CD14-positive monocyte (primary cell): Measurements from ENCODE around the gene CACHD1. TPM values are rescaled to one million over a fixed set of nuclear protein-coding genes. Genes with fewer than 3 reads are reported as not detected.

Experiments
- DNase-seq, 3 donors: peaks; one replicate each; pipeline ENCODE4 v3.0.0-alpha.2; 2011 to 2022
- H2AFZ ChIP-seq: 2 replicates; pipeline ENCODE4 v1.6.0; 2012; ENCODE audit warnings: mild to moderate bottlenecking, low read depth, low read length, inconsistent platforms; ENCODE audit not compliant: insufficient read depth, poor library complexity, severe bottlenecking
- H3K27ac ChIP-seq, 2 donors: 1 replicate in 1 of 2; 2 replicates in 1 of 2; pipeline ENCODE4 v1.5.1; 2012 to 2013; ENCODE audit warnings: low read length in 2 of 2, control low read depth in 1 of 2, inconsistent platforms in 1 of 2, low read depth in 1 of 2, mild to moderate bottlenecking in 1 of 2
- H3K27me3 ChIP-seq, 2 donors: one replicate each; pipeline versions ENCODE4 v1.6.0 to v1.6.1; 2011 to 2013; ENCODE audit warnings: low read length in 2 of 2; ENCODE audit not compliant: control insufficient read depth in 2 of 2, insufficient read depth in 2 of 2
- H3K36me3 ChIP-seq, 2 donors: replicated peaks in 1 of 2; 1 replicate in 1 of 2; 2 replicates in 1 of 2; pipeline versions ENCODE4 v1.5.1 to v1.6.1; 2012 to 2013; ENCODE audit warnings: low read length in 2 of 2, control low read depth in 1 of 2, inconsistent platforms in 1 of 2, mild to moderate bottlenecking in 1 of 2; ENCODE audit not compliant: insufficient read depth in 2 of 2, control insufficient read depth in 1 of 2
- H3K4me1 ChIP-seq, 2 donors: 1 replicate in 1 of 2; 2 replicates in 1 of 2; pipeline versions ENCODE4 v1.5.1 to v1.6.1; 2012 to 2013; ENCODE audit warnings: low read length in 2 of 2, control low read depth in 1 of 2, inconsistent platforms in 1 of 2, mild to moderate bottlenecking in 1 of 2, moderate library complexity in 1 of 2; ENCODE audit not compliant: insufficient read depth in 2 of 2, control insufficient read depth in 1 of 2
- H3K4me2 ChIP-seq: replicated peaks from 2 replicates; pipeline ENCODE3; 2012; ENCODE audit warnings: low read length, moderate library complexity, mild to moderate bottlenecking; ENCODE audit not compliant: poor library complexity, severe bottlenecking; ENCODE audit errors: extremely low read depth
- H3K4me3 ChIP-seq, 3 experiments: fragments of 200-600 bp in 1 of 3; sonication (generic) in 1 of 3; replicated peaks in 1 of 3; 1 replicate in 2 of 3; 2 replicates in 1 of 3; pipeline ENCODE4 v1.5.1; 2011 to 2013; ENCODE audit warnings: low read length in 3 of 3, mild to moderate bottlenecking in 3 of 3, control low read depth in 2 of 3, low read depth in 2 of 3, inconsistent platforms in 1 of 3, moderate library complexity in 1 of 3
- H3K79me2 ChIP-seq: 2 replicates; pipeline ENCODE4 v1.6.0; 2012; ENCODE audit warnings: mild to moderate bottlenecking, control low read depth, inconsistent platforms, low read length, moderate library complexity; ENCODE audit not compliant: insufficient read depth
- H3K9ac ChIP-seq: 2 replicates; pipeline ENCODE4 v1.6.0; 2017; ENCODE audit warnings: low read length, mild to moderate bottlenecking; ENCODE audit not compliant: insufficient read depth, poor library complexity, severe bottlenecking
- H3K9me3 ChIP-seq, 2 donors: replicated peaks in 1 of 2; 1 replicate in 1 of 2; 2 replicates in 1 of 2; pipeline versions ENCODE4 v1.5.1 to v1.6.1; 2012 to 2013; ENCODE audit warnings: low read length in 2 of 2, control low read depth in 1 of 2; ENCODE audit not compliant: control insufficient read depth in 1 of 2, insufficient read depth in 1 of 2
- H4K20me1 ChIP-seq: 2 replicates; pipeline ENCODE4 v1.6.0; 2012; ENCODE audit warnings: mild to moderate bottlenecking, low read length, control low read depth, moderate library complexity; ENCODE audit not compliant: insufficient read depth
- H3K27ac Mint-ChIP-seq, 7 donors: one replicate each; pipeline ENCODE4 v1.8.0; 2020; ENCODE audit warnings: mild to moderate bottlenecking in 7 of 7, mixed read lengths in 7 of 7, moderate library complexity in 6 of 7, inconsistent platforms in 2 of 7
- H3K27me3 Mint-ChIP-seq, 3 donors: one replicate each; pipeline ENCODE4 v1.8.0; 2021 to 2022; ENCODE audit warnings: low read depth in 3 of 3, mild to moderate bottlenecking in 3 of 3, mixed read lengths in 3 of 3, moderate library complexity in 3 of 3, inconsistent platforms in 1 of 3
- H3K36me3 Mint-ChIP-seq, 2 donors: one replicate each; pipeline ENCODE4 v1.8.0; 2020; ENCODE audit warnings: mixed read lengths in 2 of 2, inconsistent platforms in 1 of 2, mild to moderate bottlenecking in 1 of 2
- H3K4me1 Mint-ChIP-seq: one replicate; pipeline ENCODE4 v1.8.0; 2020; ENCODE audit warnings: mild to moderate bottlenecking, mixed read lengths
- H3K4me3 Mint-ChIP-seq, 2 donors: one replicate each; pipeline ENCODE4 v1.8.0; 2020; ENCODE audit warnings: mild to moderate bottlenecking in 2 of 2, mixed read lengths in 2 of 2, moderate library complexity in 1 of 2
- H3K9me3 Mint-ChIP-seq, 7 donors: one replicate each; pipeline ENCODE4 v1.8.0; 2020 to 2022; ENCODE audit warnings: mixed read lengths in 7 of 7, mild to moderate bottlenecking in 6 of 7, moderate library complexity in 6 of 7, inconsistent platforms in 2 of 7
- WGBS: methylation state at CpG from one replicate; pipeline ENCODE4 v1.1.5; 2013; ENCODE audit warnings: missing lambda C conversion rate; ENCODE audit not compliant: insufficient coverage; 5-methylcytosine and 5-hydroxymethylcytosine counted together
- intact Hi-C, 2 donors: fragments of 100-400 bp; cut with micrococcal nuclease; formaldehyde crosslinking; loops; one replicate each; pipeline versions ENCODE4 v1.15.0 to v1.15.1; 2023
- polyA plus RNA-seq, 3 donors: library from polyadenylated mRNA; depleted of rRNA in 1 of 3; unstranded in 2 of 3; stranded (reverse) in 1 of 3; fragments of 300-500 nt in 2 of 3; fragments of >200 nt in 1 of 3; fragmentation: Illumina TruSeq in 2 of 3; gene quantifications; 1 replicate in 2 of 3; 2 replicates in 1 of 3; pipeline ENCODE4 v1.2.3, GENCODE V29; 2012 to 2021
- TF ChIP-seq, protein P1 (sequence below): fragments of 200-600 bp; IDR thresholded peaks from one replicate; pipeline ENCODE4 v1.8.0; 2022; ENCODE audit warnings: antibody characterized with exemption, mild to moderate bottlenecking

Gene CACHD1
- polyA plus RNA-seq, 3 donors = 0.12 TPM; not detected in 2

DNA sequence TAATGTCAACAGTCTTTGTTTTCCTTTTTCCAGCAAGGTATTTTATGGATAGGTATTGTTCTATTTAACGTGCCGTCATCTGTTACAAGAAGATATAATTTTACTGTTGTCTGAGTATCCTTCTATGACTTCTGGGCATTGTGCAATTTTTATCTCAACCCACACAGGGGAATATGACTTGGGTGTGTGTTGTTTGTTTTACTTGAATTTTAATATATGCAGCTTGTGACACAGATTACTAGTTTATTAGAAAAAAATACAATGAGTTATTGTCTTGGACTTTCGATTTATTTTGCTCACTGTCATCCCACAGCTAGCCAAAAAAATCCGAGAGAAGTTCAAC lies 111.9 kb downstream of the CACHD1 start:
- TF ChIP-seq, protein P1, sequence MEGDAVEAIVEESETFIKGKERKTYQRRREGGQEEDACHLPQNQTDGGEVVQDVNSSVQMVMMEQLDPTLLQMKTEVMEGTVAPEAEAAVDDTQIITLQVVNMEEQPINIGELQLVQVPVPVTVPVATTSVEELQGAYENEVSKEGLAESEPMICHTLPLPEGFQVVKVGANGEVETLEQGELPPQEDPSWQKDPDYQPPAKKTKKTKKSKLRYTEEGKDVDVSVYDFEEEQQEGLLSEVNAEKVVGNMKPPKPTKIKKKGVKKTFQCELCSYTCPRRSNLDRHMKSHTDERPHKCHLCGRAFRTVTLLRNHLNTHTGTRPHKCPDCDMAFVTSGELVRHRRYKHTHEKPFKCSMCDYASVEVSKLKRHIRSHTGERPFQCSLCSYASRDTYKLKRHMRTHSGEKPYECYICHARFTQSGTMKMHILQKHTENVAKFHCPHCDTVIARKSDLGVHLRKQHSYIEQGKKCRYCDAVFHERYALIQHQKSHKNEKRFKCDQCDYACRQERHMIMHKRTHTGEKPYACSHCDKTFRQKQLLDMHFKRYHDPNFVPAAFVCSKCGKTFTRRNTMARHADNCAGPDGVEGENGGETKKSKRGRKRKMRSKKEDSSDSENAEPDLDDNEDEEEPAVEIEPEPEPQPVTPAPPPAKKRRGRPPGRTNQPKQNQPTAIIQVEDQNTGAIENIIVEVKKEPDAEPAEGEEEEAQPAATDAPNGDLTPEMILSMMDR = no peak
- intact Hi-C loops = no loop called here

DNA sequence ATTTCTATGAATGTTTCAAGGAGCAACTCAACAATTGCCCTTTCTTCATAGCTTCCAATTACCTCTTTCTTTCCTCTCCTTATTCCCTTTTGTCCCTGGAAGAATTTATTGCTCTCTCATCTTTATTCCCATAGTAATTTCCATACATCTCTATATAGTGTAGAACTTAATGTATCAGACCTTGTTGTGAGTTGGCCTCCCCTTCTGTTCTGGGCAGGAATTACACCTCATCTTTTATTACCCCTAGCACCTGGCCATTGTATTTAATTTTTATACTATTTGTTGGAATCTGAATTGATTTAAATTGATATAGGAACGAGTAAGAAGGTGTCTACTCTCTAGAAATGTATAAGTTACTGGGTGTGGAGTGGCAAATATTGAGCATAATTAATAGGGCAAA lies 114.5 kb downstream of the CACHD1 start:
- Mint-ChIP-seq H3K9me3 (no peaks in the 10 kb centered on the region), H3K36me3 (no peaks in the 10 kb centered on the region), H3K4me1 (no peaks in the 10 kb centered on the region), H3K27ac (no peak overlapping the region), H3K27me3 (no peaks in the 10 kb centered on the region), H3K4me3 (no peak overlapping the region)
- TF ChIP-seq, protein P1 = no peak
- Histone ChIP-seq H3K79me2 (no peaks in the 10 kb centered on the region), H3K9ac (no peak overlapping the region), H3K9me3 (no peaks in the 10 kb centered on the region), H3K36me3 (no peaks in the 10 kb centered on the region), H3K27ac (no peak overlapping the region), H3K4me1 (no peaks in the 10 kb centered on the region), H3K4me2 (no peak overlapping the region), H2AFZ (no peak overlapping the region), H4K20me1 (no peaks in the 10 kb centered on the region), H3K4me3 (no peak overlapping the region), H3K27me3 (no peaks in the 10 kb centered on the region)
- WGBS = 67% methylated on average over 1 of the region's 1 CpG
- DNase-seq = no peak
- intact Hi-C loops = no loop called here

More for the DNA sequence above, 111.9 kb downstream of the CACHD1 start:
- Mint-ChIP-seq H3K36me3 (no peaks in the 10 kb centered on the region), H3K9me3 (no peaks in the 10 kb centered on the region), H3K4me1 (no peaks in the 10 kb centered on the region), H3K27me3 (no peaks in the 10 kb centered on the region), H3K4me3 (no peak overlapping the region), H3K27ac (no peak overlapping the region)
- Histone ChIP-seq H4K20me1 (no peaks in the 10 kb centered on the region), H2AFZ (no peak overlapping the region), H3K36me3 (no peaks in the 10 kb centered on the region), H3K4me2 (no peak overlapping the region), H3K79me2 (no peaks in the 10 kb centered on the region), H3K4me3 (no peak overlapping the region), H3K9me3 (no peaks in the 10 kb centered on the region), H3K9ac (no peak overlapping the region), H3K27ac (no peak overlapping the region), H3K4me1 (no peaks in the 10 kb centered on the region), H3K27me3 (no peaks in the 10 kb centered on the region)
- no peak for DNase-seq
- WGBS = no CpG with 5 or more reads among the region's 4 CpGs
